GM12878 (cell line): ENCODE measurements around the gene GPI. TPM values are rescaled to one million over a fixed set of nuclear protein-coding genes. Genes with fewer than 3 reads are reported as not detected.

ENCODE experiments used
- ATAC-seq: fragments of 200-7000 bp; cut with Tn5 transposase; 3 replicates; pipeline ENCODE4 v1.9.1; 2020; ENCODE audit warnings: mild to moderate bottlenecking, moderate library complexity
- BruUV-seq: library from RNA; stranded (reverse); fragments of 400-500 nt; replicated peaks from 2 replicates; lab custom pipeline; 2021; lab: Mats Ljungman, UMichigan
- CTCF ChIA-PET: fragments of 300-600 bp; sonication (Branson Sonifier 250); formaldehyde crosslinking; extraction: SDS; loops from one replicate; lab custom pipeline; 2021; ENCODE audit warnings: inconsistent platforms; lab: Yijun Ruan, JAX
- POLR2A ChIA-PET: fragments of 350-600 bp; formaldehyde crosslinking; extraction: SDS; loops from one replicate; lab custom pipeline; 2021; ENCODE audit warnings: inconsistent platforms; lab: Charles Lee
- RAD21 ChIA-PET: fragments of 300-600 bp; sonication (Branson Sonifier 250); formaldehyde crosslinking; loops from one replicate; lab custom pipeline; 2023; ENCODE audit warnings: antibody characterized with exemption; ENCODE audit not compliant: unreplicated experiment; lab: Charles Lee
- SMC1A ChIA-PET: fragments of 300-600 bp; sonication (Branson Sonifier 250); formaldehyde crosslinking; loops from one replicate; lab custom pipeline; 2023; ENCODE audit not compliant: unreplicated experiment, uncharacterized antibody; lab: Charles Lee
- DNase-seq: peaks from one replicate; pipeline ENCODE4 v3.0.0-alpha.2; 2011; ENCODE audit warnings: low read depth, low spot score
- FAIRE-seq: peaks from 3 replicates; lab custom pipeline; 2011; peaks lifted over from hg19 to GRCh38; lab: Jason Lieb, UNC
- H2AFZ ChIP-seq: 2 replicates; pipeline ENCODE4 v1.6.0; 2011; ENCODE audit warnings: low read depth, low read length, control low read depth; ENCODE audit not compliant: control insufficient read depth
- H3K27ac ChIP-seq: 2 replicates; pipeline ENCODE4 v1.5.1; 2011; ENCODE audit warnings: control low read depth; ENCODE audit not compliant: control insufficient read depth, insufficient read depth
- H3K27me3 ChIP-seq, 2 experiments: replicated peaks in 1 of 2; 2 replicates each; pipeline versions ENCODE4 v1.6.0 to v1.6.1; 2011; ENCODE audit warnings: low read length in 1 of 2; ENCODE audit not compliant: control insufficient read depth in 2 of 2, insufficient read depth in 2 of 2
- H3K36me3 ChIP-seq, 2 experiments: 2 replicates each; pipeline ENCODE4 v1.5.1; 2011; ENCODE audit warnings: low read length in 1 of 2; ENCODE audit not compliant: control insufficient read depth in 2 of 2, insufficient read depth in 2 of 2
- H3K4me1 ChIP-seq: 2 replicates; pipeline ENCODE4 v1.6.1; 2011; ENCODE audit warnings: mild to moderate bottlenecking, low read length, moderate library complexity, mixed read lengths; ENCODE audit not compliant: control insufficient read depth, insufficient read depth
- H3K4me2 ChIP-seq: 2 replicates; pipeline ENCODE4 v1.6.0; 2011; ENCODE audit warnings: control low read depth; ENCODE audit not compliant: control insufficient read depth, insufficient read depth
- H3K4me3 ChIP-seq: fragments of 200-600 bp; sonication (generic); 2 replicates; pipeline ENCODE4 v1.5.1; 2016
- H3K79me2 ChIP-seq: 2 replicates; pipeline ENCODE4 v1.6.0; 2011; ENCODE audit warnings: low read length; ENCODE audit not compliant: control insufficient read depth, insufficient read depth
- H3K9ac ChIP-seq: 2 replicates; pipeline ENCODE4 v1.8.0; 2011; ENCODE audit warnings: low read length, control low read depth, mixed read lengths; ENCODE audit not compliant: control insufficient read depth, insufficient read depth
- H3K9me3 ChIP-seq: replicated peaks from 3 replicates; pipeline ENCODE4 v1.5.1; 2011; ENCODE audit warnings: mild to moderate bottlenecking, low read length; ENCODE audit not compliant: control insufficient read depth, insufficient read depth
- H4K20me1 ChIP-seq: 2 replicates; pipeline ENCODE4 v1.6.0; 2011; ENCODE audit not compliant: control insufficient read depth, insufficient read depth
- EZH2 ChIP-seq: IDR thresholded peaks from 2 replicates; pipeline ENCODE4 v1.6.1; 2012; ENCODE audit warnings: low read depth, mild to moderate bottlenecking, control low read depth, inconsistent platforms, low read length, borderline replicate concordance; ENCODE audit not compliant: control insufficient read depth
- HDAC2 ChIP-seq: fragments of 200-600 bp; sonication (generic); IDR thresholded peaks from 2 replicates; pipeline ENCODE4 v1.6.1; 2017
- HDGF ChIP-seq: fragments of 450-650 bp; IDR thresholded peaks from 2 replicates; pipeline ENCODE4 v1.6.1; 2016; ENCODE audit warnings: antibody characterized with exemption
- MTA3 ChIP-seq: IDR thresholded peaks from 2 replicates; pipeline ENCODE4 v1.6.1; 2012; ENCODE audit warnings: low read length, inconsistent platforms, borderline replicate concordance
- POLR2A ChIP-seq: IDR thresholded peaks from 2 replicates; pipeline ENCODE4 v1.6.1; 2011; ENCODE audit warnings: low read depth, mild to moderate bottlenecking, low read length
- RAD51 ChIP-seq: fragments of 450-650 bp; IDR thresholded peaks from 2 replicates; pipeline ENCODE4 v1.6.1; 2016; ENCODE audit warnings: moderate library complexity, mild to moderate bottlenecking, inconsistent platforms
- WGBS: methylation state at CpG from one replicate; pipeline ENCODE4 v1.1.6; 2016; ENCODE audit warnings: low lambda C conversion rate; ENCODE audit not compliant: insufficient replicate concordance, insufficient coverage; ENCODE audit errors: missing lambda C conversion rate; 5-methylcytosine and 5-hydroxymethylcytosine counted together
- in situ Hi-C: fragments of 300-500 bp; cut with MboI; formaldehyde crosslinking; loops from 9 replicates; pipeline ENCODE4 v1.14.3; 2018; ENCODE audit warnings: mixed read lengths
- intact Hi-C: fragments of 100-400 bp; cut with micrococcal nuclease; formaldehyde crosslinking; loops from one replicate; pipeline ENCODE4 v1.14.2; 2022; ENCODE audit not compliant: unreplicated experiment
- polyA plus RNA-seq, 11 experiments: library from polyadenylated mRNA; depleted of rRNA in 4 of 11; unstranded in 6 of 11; stranded (reverse) in 5 of 11; fragments of >200 nt; fragmentation: Nextera tagmentation in 4 of 11; fragmentation: Illumina TruSeq in 1 of 11; extraction: Ambion mirVana in 4 of 11; extraction: Trizol in 1 of 11; gene quantifications; 1 replicate in 1 of 11; 2 replicates in 10 of 11; pipeline versions ENCODE4 v1.2.1 to v1.2.3, GENCODE V29; 2011 to 2016; ENCODE audit warnings: inconsistent platforms in 2 of 11, missing spikeins in 2 of 11, low read depth in 1 of 11
- total RNA-seq, 4 experiments: library from RNA; depleted of rRNA in 3 of 4; stranded (reverse); fragments of >200 nt in 3 of 4; fragmentation: Illumina TruSeq in 1 of 4; extraction: Trizol in 1 of 4; gene quantifications; 2 replicates each; pipeline versions ENCODE4 v1.2.1 to v1.2.3, GENCODE V29; 2013 to 2021
- TF ChIP-seq, protein P1 (sequence below): IDR thresholded peaks from 2 replicates; pipeline ENCODE4 v1.6.1; 2011; ENCODE audit warnings: borderline replicate concordance, low read depth, mild to moderate bottlenecking, moderate library complexity, mixed read lengths, low read length; ENCODE audit not compliant: insufficient read depth; ENCODE audit errors: extremely low read length
- TF ChIP-seq, protein P2 (sequence below): IDR thresholded peaks from 2 replicates; pipeline ENCODE4 v1.6.1; 2011; ENCODE audit warnings: borderline replicate concordance, low read depth, mild to moderate bottlenecking, moderate library complexity, low read length; ENCODE audit not compliant: insufficient read depth, poor library complexity, severe bottlenecking
- TF ChIP-seq, protein P3 (sequence below): fragments of 450-650 bp; IDR thresholded peaks from 2 replicates; pipeline ENCODE4 v1.6.1; 2017; ENCODE audit warnings: borderline replicate concordance

GPI gene
- total and polyA plus RNA-seq, 10 of the 15 experiments (the other 5 are each of a cell fraction or from before 2014, with no cell fraction given): 124 to 400 (median 190) TPM

DNA sequence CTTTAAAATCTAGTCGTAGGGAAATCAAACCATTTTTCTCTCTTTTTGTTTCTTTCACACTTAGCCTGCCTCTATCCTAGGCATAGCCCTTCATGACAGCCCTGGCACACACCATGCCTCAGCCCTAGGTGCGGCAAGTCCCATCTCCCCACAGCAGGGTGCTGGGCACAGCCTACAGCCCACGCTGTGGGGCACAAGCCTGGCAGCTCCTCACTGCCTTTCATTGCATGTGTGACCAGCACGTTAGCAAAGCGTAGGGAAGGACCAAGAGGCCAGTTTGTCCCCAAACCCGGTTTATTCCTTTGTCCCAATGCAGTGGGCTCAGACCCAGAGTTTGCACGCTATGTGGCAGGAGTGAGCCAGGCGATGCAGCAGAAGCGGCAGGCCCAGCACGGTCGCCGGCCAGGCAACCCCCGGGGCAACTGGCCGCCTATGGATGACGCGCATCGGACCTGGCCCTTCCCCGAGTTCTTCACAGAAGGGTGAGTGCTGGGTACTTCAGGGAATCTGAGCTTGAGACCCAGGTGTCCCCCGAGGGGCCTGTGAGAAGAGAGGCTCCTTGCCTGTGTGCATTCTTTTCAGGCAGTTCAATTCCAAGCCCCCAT lies 17.3 kb upstream of the GPI start:
- Histone ChIP-seq H3K36me3 (peaks cover 3 to 4% of the 10 kb centered on the region in 2 experiments; a peak in 3 of 4 replicates), H2AFZ (no peak overlapping the region), H3K27me3 (no peaks in the 10 kb centered on the region), H3K4me3 (no peak overlapping the region), H3K9ac (no peak overlapping the region), H3K27ac (no peak overlapping the region), H4K20me1 (no peaks in the 10 kb centered on the region), H3K4me1 (0 out of 2 replicates have a peak, but pooled peaks cover 4% of the 10 kb centered on the region), H3K9me3 (no peaks in the 10 kb centered on the region), H3K4me2 (no peak overlapping the region), H3K79me2 (no peaks in the 10 kb centered on the region)
- FAIRE-seq (no peak), ATAC-seq (no peak), DNase-seq (no peak)
- SMC1A ChIA-PET: no interaction called here
- CTCF ChIA-PET: interaction anchor here (1.0 to 4.3 kb wide), 3 partner anchors 11 to 12 kb away, joined by 3 to 38 read pairs (median 4); no protein-coding TSS in a partner anchor
- no TSS peak for BruUV-seq
- POLR2A ChIA-PET: interaction anchor here (1.0 kb wide), 1 partner anchor 20 kb away, joined by 4 read pairs; no protein-coding TSS in a partner anchor
- intact Hi-C loops: no loop called here
- RAD21 ChIA-PET: interaction anchor here (1.0 kb wide), 1 partner anchor 128 kb away, joined by 3 read pairs; no protein-coding TSS in a partner anchor
- in situ Hi-C loops: no loop called here
- whole genome bisulfite sequencing: 90% methylated on average over 19 of the region's 19 CpGs
- TF ChIP-seq RAD51 (no peak), HDAC2 (no peak), HDGF (no peak), EZH2 (no peak), POLR2A (no peak), MTA3 (no peak)
- TF ChIP-seq, protein P1, sequence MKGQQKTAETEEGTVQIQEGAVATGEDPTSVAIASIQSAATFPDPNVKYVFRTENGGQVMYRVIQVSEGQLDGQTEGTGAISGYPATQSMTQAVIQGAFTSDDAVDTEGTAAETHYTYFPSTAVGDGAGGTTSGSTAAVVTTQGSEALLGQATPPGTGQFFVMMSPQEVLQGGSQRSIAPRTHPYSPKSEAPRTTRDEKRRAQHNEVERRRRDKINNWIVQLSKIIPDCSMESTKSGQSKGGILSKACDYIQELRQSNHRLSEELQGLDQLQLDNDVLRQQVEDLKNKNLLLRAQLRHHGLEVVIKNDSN: no peak
- TF ChIP-seq, protein P2, sequence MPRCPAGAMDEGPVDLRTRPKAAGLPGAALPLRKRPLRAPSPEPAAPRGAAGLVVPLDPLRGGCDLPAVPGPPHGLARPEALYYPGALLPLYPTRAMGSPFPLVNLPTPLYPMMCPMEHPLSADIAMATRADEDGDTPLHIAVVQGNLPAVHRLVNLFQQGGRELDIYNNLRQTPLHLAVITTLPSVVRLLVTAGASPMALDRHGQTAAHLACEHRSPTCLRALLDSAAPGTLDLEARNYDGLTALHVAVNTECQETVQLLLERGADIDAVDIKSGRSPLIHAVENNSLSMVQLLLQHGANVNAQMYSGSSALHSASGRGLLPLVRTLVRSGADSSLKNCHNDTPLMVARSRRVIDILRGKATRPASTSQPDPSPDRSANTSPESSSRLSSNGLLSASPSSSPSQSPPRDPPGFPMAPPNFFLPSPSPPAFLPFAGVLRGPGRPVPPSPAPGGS: no peak
- TF ChIP-seq, protein P3, sequence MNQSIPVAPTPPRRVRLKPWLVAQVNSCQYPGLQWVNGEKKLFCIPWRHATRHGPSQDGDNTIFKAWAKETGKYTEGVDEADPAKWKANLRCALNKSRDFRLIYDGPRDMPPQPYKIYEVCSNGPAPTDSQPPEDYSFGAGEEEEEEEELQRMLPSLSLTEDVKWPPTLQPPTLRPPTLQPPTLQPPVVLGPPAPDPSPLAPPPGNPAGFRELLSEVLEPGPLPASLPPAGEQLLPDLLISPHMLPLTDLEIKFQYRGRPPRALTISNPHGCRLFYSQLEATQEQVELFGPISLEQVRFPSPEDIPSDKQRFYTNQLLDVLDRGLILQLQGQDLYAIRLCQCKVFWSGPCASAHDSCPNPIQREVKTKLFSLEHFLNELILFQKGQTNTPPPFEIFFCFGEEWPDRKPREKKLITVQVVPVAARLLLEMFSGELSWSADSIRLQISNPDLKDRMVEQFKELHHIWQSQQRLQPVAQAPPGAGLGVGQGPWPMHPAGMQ: no peak
